Measurements from ENCODE around the gene NCOR1. TPM values are rescaled to one million over a fixed set of nuclear protein-coding genes. Genes with fewer than 3 reads are reported as not detected.

Gene NCOR1
- total and polyA plus RNA-seq, 2 of the 13 experiments (the other 11 are each of a cell fraction or from before 2014, with no cell fraction given): 57.0 to 71.7 TPM

DNA sequence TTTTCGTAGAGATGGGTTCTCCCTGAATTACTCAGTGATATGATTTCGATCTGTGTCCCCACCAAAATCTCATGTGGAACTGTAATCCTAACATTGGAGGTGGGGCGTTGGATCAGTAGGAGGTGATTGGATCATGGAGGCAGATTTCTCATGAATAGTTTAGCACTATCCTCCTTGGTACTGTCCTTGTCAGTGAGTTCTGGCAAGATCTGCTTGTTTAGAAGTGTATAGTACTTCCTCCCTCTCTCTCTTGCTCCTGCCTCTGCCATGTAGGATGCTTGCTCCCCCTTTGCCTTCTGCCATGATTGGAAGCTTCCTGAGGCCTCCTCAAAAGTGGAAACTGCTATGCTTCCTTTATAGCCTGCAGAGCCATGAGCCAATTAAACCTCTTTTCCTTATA lies 24.6 kb upstream of the NCOR1 start:
- Histone ChIP-seq H3K9ac (ENCODE audit: insufficient read depth, low read depth, low read length) (no peak overlapping the region), H3K36me3 (replicated peaks in 1 of 2; ENCODE audit: control insufficient read depth in 1 of 2, insufficient read depth in 2 of 2, low read length in 2 of 2) (peaks cover 0 to 3% of the 10 kb centered on the region in 2 experiments; a peak in 1 of 5 replicates), H3K27me3 (ENCODE audit: control insufficient read depth in 1 of 2, insufficient read depth in 2 of 2, low read length in 2 of 2) (no peaks in the 10 kb centered on the region), H3K4me3 (replicated peaks in 1 of 3; ENCODE audit: insufficient read depth in 1 of 3, low read depth in 2 of 3, low read length in 3 of 3) (no peak overlapping the region), H3K4me1 (ENCODE audit: insufficient read depth, low read length) (peaks cover 33% of the 10 kb centered on the region), H3K79me2 (ENCODE audit: insufficient read depth, low read length) (no peaks in the 10 kb centered on the region), H3K4me2 (ENCODE audit: low read depth, low read length) (no peak overlapping the region), H2AFZ (ENCODE audit: low read length) (no peak overlapping the region), H3K9me3 (ENCODE audit: low read length) (no peaks in the 10 kb centered on the region), H3K27ac (ENCODE audit: extremely low read length, insufficient read depth, low read length) (no peak overlapping the region), H4K20me1 (ENCODE audit: insufficient read depth, low read length) (no peaks in the 10 kb centered on the region)
- FAIRE-seq: no peak
- 94% methylated on average over 3 of the region's 3 CpGs for WGBS (ENCODE audit: low lambda C conversion rate)
- TF ChIP-seq IRF2 (CRISPR knock-in tag; IDR thresholded peaks at IDR 0.05) (no peak), RORA (CRISPR knock-in tag; IDR thresholded peaks at IDR 0.05) (no peak), REL (CRISPR knock-in tag; conservative IDR thresholded peaks at IDR 0.05) (no peak), XRCC5 (optimal IDR thresholded peaks at IDR 0.05; ENCODE audit: low read length) (no peak), ZBTB3 (CRISPR knock-in tag; IDR thresholded peaks at IDR 0.05; ENCODE audit: borderline replicate concordance, low read depth) (no peak), ZNF850 (CRISPR knock-in tag; conservative IDR thresholded peaks at IDR 0.05) (no peak), PAF1 (CRISPR knock-in tag; IDR thresholded peaks at IDR 0.05) (no peak), HOXA3 (CRISPR knock-in tag; IDR thresholded peaks at IDR 0.05) (no peak), ZMYM4 (CRISPR knock-in tag; IDR thresholded peaks at IDR 0.05) (no peak), ZSCAN25 (CRISPR knock-in tag; IDR thresholded peaks at IDR 0.05) (no peak), ZNF672 (CRISPR knock-in tag; IDR thresholded peaks at IDR 0.05) (no peak), FOSL1 (CRISPR knock-in tag; IDR thresholded peaks at IDR 0.05; ENCODE audit: borderline replicate concordance) (no peak), NFKB2 (CRISPR knock-in tag; IDR thresholded peaks at IDR 0.05; ENCODE audit: borderline replicate concordance) (no peak), PLRG1 (conservative IDR thresholded peaks at IDR 0.05) (no peak)
- TF ChIP-seq, protein P1, sequence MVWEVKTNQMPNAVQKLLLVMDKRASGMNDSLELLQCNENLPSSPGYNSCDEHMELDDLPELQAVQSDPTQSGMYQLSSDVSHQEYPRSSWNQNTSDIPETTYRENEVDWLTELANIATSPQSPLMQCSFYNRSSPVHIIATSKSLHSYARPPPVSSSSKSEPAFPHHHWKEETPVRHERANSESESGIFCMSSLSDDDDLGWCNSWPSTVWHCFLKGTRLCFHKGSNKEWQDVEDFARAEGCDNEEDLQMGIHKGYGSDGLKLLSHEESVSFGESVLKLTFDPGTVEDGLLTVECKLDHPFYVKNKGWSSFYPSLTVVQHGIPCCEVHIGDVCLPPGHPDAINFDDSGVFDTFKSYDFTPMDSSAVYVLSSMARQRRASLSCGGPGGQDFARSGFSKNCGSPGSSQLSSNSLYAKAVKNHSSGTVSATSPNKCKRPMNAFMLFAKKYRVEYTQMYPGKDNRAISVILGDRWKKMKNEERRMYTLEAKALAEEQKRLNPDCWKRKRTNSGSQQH (CRISPR knock-in tag; IDR thresholded peaks at IDR 0.05; ENCODE audit: low read depth): no peak
- TF ChIP-seq, protein P2, sequence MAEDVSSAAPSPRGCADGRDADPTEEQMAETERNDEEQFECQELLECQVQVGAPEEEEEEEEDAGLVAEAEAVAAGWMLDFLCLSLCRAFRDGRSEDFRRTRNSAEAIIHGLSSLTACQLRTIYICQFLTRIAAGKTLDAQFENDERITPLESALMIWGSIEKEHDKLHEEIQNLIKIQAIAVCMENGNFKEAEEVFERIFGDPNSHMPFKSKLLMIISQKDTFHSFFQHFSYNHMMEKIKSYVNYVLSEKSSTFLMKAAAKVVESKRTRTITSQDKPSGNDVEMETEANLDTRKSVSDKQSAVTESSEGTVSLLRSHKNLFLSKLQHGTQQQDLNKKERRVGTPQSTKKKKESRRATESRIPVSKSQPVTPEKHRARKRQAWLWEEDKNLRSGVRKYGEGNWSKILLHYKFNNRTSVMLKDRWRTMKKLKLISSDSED (CRISPR knock-in tag; IDR thresholded peaks at IDR 0.05): no peak
- no TSS peak for BruUV-seq (replicated peaks)
- CTCF ChIA-PET (ENCODE audit: low intra/inter-chr PET ratio, low total read pairs): no interaction called here
- in situ Hi-C loops (cut with HindIII; ENCODE audit: extremely low pct_ligation_motif_present, low pct_unique_long_range_greater_than_20kb) (no loop called here), intact Hi-C loops (cut with micrococcal nuclease; ENCODE audit: unreplicated experiment) (no loop called here)
- POLR2A ChIA-PET: no interaction called here
- DNase-seq (ENCODE audit: low spot score): no peak
- no peak for ATAC-seq
